ENCODE measurements around the gene CUBN.

CUBN gene

DNA sequence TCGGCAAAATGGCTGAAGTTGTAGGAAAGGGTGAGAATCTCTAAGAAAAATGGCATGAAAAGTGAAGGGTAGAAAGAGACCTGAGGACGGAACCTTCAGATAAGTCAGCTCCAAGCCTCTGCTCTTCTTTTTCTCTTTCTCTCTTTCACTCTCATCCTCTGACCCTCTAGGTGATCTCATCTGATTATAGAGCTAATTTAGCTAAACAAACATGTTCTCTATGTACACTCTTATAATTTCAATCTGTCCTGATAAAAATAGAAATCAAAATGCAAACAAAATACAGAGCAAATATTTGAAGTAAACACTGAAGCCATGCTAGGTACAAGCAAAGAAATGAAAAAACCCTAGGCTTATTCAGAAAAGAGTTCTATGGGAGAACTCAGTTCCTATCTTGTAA lies 14.4 kb upstream of the CUBN start:
- H3K4me3 ChIP-seq (replicated peaks; ENCODE audit: insufficient read depth, low read length): no peak overlapping the region
- TF ChIP-seq POLR2AphosphoS5 (IDR thresholded peaks at IDR 0.05; ENCODE audit: low read depth) (no peak), REST (IDR thresholded peaks at IDR 0.05; ENCODE audit: insufficient replicate concordance, low read depth) (no peak), GABPA (IDR thresholded peaks at IDR 0.05; ENCODE audit: low read depth) (no peak), SPI1 (IDR thresholded peaks at IDR 0.05; ENCODE audit: borderline replicate concordance, low read depth) (no peak), CTCF (IDR thresholded peaks at IDR 0.05; ENCODE audit: insufficient read depth, low read length) (no peak)
- H3K27me3 ChIP-seq (ENCODE audit: insufficient read depth, poor library complexity, severe bottlenecking): no peaks in the 10 kb centered on the region
- DNase-seq (ENCODE audit: low read depth in 1 of 2, low spot score in 1 of 2): no peak
- no peak overlapping the region for H3K27ac ChIP-seq (replicated peaks)

- TF ChIP-seq GABPA (IDR thresholded peaks at IDR 0.05; ENCODE audit: low read depth) (no peak), POLR2AphosphoS5 (IDR thresholded peaks at IDR 0.05; ENCODE audit: low read depth) (no peak), SPI1 (IDR thresholded peaks at IDR 0.05; ENCODE audit: borderline replicate concordance, low read depth) (no peak), CTCF (IDR thresholded peaks at IDR 0.05; ENCODE audit: insufficient read depth, low read length) (no peak), REST (IDR thresholded peaks at IDR 0.05; ENCODE audit: insufficient replicate concordance, low read depth) (no peak)
Observed at GRCh38 chr10:17143055-17143690, 13.6 kb upstream of the CUBN start.

DNA sequence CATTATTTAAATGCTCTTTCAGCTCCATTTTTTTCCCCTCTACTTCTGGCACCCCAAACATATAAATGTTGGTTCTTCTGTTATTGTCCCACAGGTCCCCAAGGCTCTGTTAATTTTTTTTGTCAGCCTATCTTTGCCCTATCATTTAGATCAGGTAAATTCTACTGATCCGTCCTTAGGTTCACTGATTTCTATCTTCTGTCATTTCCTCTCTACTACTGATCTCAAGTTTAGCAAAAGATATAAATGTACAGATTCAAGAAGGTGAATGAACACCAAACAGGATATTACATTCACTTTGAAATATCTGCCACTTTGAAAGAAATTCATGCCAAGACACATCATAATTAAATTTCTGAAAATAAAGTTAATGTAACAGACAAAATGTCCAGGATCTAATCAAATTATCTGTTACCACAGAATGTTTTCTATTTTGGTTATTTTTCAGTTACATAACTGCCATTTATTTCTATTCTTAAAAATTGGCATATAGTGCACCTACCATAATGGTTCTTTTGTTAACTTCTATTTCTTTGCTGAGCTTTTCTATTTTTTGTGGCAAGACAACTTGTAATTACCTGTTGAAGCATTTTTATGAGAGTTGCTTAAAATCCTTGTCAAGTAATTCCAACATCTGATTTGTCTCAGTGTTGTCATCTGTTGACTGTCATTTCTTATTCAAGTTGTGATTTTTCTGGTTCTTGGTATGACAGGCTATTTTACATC lies 12.1 kb upstream of the CUBN start:
- TF ChIP-seq CTCF (IDR thresholded peaks at IDR 0.05; ENCODE audit: insufficient read depth, low read length) (no peak), REST (IDR thresholded peaks at IDR 0.05; ENCODE audit: insufficient replicate concordance, low read depth) (no peak), POLR2AphosphoS5 (IDR thresholded peaks at IDR 0.05; ENCODE audit: low read depth) (no peak)
- H3K27me3 ChIP-seq (ENCODE audit: insufficient read depth, poor library complexity, severe bottlenecking): no peaks in the 10 kb centered on the region
- no peak overlapping the region for H3K27ac ChIP-seq (replicated peaks)
- no peak for DNase-seq (ENCODE audit: low read depth in 1 of 2, low spot score in 1 of 2)
- no peak overlapping the region for H3K4me3 ChIP-seq (replicated peaks; ENCODE audit: insufficient read depth, low read length)

More at GRCh38 chr10:17143055-17143690, 13.6 kb upstream of the CUBN start:
- no peak overlapping the region for H3K27ac ChIP-seq (replicated peaks)
- no peak for DNase-seq (ENCODE audit: low read depth in 1 of 2, low spot score in 1 of 2)
- no peak overlapping the region for H3K4me3 ChIP-seq (replicated peaks; ENCODE audit: insufficient read depth, low read length)
- no peaks in the 10 kb centered on the region for H3K27me3 ChIP-seq (ENCODE audit: insufficient read depth, poor library complexity, severe bottlenecking)
